IPS-15b (cell line): ENCODE results near the gene ABHD12.

Experiments
- H3K27me3 ChIP-seq: one replicate; pipeline ENCODE4 v1.6.1; 2013; ENCODE audit warnings: low read length; ENCODE audit not compliant: control insufficient read depth, insufficient read depth
- H3K36me3 ChIP-seq: one replicate; pipeline ENCODE4 v1.6.1; 2013; ENCODE audit warnings: low read length; ENCODE audit not compliant: control insufficient read depth, insufficient read depth
- H3K4me1 ChIP-seq: one replicate; pipeline ENCODE4 v1.6.1; 2013; ENCODE audit warnings: mild to moderate bottlenecking, low read length; ENCODE audit not compliant: control insufficient read depth, insufficient read depth
- H3K4me3 ChIP-seq: one replicate; pipeline ENCODE4 v1.5.1; 2013; ENCODE audit warnings: low read depth, low read length
- H3K9ac ChIP-seq: one replicate; pipeline ENCODE4 v1.6.1; 2013; ENCODE audit warnings: low read depth, mild to moderate bottlenecking, low read length
- H3K9me3 ChIP-seq: one replicate; pipeline ENCODE4 v1.6.1; 2013; ENCODE audit warnings: mild to moderate bottlenecking, low read length; ENCODE audit not compliant: control insufficient read depth, insufficient read depth

ABHD12 gene

DNA sequence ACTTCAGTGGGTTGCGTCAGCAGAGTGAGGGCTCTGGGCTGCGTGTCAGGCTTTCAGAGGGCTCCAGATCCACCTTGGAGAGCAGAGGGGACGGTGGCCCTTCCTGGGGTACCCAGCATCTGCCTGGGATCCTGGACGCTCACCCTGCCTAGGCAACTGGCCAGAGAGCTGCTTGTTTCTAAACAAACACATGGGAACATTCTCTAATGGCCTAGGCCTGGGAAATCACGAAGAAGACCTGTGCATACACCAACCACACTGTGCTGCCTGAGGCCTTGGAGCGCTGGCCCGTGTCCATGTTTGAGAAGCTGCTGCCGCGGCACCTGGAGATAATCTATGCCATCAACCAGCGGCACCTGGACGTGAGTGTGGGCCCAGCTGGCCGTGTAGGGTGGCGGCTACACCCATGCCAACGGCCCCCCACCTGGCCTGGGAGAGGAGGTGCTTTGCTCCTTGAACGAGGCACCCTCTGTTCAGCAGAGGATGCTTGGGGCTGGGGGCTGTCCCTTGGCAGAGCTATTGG is 110.5 kb downstream of the ABHD12 start:
- Histone ChIP-seq H3K36me3 (peaks cover 77% of the 10 kb centered on the region), H3K27me3 (no peaks in the 10 kb centered on the region), H3K9ac (no peak overlapping the region), H3K9me3 (no peaks in the 10 kb centered on the region), H3K4me1 (no peaks in the 10 kb centered on the region), H3K4me3 (no peak overlapping the region)

DNA sequence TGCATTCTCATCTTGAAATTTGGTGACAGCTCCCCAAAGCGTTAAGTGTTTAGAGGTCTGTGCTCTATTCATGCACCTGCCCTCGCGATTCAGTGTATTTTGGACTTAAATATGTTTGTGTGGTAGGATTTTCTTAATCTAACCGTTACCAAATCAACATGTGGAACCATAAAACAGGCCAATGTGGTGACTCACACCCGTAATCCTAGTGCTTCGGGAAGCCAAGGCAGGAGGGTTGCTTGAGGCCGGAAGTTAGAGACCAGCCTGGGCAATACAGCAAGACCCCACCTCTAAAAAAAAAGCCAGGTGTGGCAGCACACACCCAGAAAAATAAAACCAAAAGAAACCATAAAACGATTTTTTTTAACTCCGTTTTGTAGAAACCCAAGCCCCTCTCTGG is 111.2 kb downstream of the ABHD12 start:
- H3K36me3 ChIP-seq = peaks cover 77% of the 10 kb centered on the region
- no peaks in the 10 kb centered on the region for H3K4me1 ChIP-seq
- no peak overlapping the region for H3K9ac ChIP-seq
- no peaks in the 10 kb centered on the region for H3K9me3 ChIP-seq
- no peak overlapping the region for H3K4me3 ChIP-seq
- H3K27me3 ChIP-seq = no peaks in the 10 kb centered on the region

DNA sequence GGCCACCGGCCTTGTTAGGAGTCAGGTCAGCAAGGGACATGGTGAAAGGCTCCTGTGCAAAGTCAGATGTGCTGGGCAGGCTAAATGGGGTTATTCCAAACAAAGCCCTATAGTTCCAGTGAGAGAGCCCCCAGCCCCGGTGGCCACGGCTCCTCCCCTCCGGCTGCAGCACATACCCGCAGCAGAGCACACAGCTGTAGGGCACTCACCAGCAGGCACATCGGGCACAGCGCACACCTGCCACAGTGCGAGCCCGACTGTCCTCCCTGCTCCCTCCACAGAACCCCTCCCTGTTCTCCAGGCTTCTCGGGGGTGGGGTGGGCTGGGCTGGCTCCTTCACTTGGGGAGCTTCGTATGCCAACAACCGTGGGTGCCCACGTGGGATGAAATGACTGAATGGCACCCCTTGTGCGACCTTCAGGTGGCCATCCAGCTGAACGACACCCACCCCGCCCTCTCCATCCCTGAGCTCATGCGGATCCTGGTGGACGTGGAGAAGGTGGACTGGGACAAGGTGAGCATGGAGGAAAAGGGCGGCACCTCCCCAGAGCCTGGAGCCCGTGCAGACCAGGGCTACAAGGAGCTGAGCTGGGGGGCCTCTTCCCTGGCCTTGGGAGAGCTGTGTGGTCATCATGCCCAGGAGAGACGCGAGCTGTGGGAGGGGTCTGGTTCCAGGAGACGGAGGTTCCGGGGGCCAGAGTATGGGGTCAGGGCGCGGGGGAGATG is 111.8 kb downstream of the ABHD12 start:
- no peaks in the 10 kb centered on the region for H3K4me1 ChIP-seq
- no peak overlapping the region for H3K9ac ChIP-seq
- H3K36me3 ChIP-seq = peaks cover 73% of the 10 kb centered on the region
- H3K4me3 ChIP-seq = no peak overlapping the region
- H3K9me3 ChIP-seq = no peaks in the 10 kb centered on the region
- no peaks in the 10 kb centered on the region for H3K27me3 ChIP-seq

GRCh38 chr20:25277941-25278521 is 112.6 kb downstream of the ABHD12 start:
- no peak overlapping the region for H3K9ac ChIP-seq

DNA sequence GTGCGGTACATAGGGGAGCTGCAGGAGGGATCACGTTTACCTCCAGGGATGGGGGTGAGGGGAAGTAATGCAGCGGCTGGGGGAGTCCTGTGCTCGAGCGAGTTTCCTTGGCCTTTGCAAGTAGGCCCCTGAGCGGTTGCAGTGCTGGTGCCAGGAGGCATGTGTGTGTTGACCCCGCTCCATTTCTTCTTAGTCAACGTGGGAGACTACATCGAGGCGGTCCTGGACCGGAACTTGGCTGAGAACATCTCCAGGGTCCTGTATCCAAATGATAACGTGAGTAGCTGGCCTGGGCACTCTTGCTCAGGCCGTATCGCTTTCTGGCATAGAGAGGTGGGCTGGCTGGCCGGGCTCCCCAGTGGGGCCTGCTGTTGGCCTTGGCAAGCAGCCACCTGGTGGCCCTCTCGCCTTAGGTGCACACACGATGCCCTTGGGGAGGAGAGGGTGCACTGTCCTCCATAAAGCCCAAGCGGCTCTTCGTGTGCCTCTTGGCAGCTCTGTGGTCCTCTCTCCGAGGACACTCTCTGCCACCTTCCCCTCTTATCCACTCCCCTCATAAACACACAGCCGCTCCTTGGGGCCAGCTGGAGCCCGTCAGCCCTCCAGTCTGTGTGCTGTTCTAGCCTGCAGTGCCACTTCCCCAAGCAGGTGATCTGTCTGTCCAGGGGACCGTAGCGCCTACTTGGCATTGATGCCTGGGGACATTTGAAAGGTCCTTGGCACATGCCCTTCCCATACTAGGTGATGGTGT is 113.4 kb downstream of the ABHD12 start:
- Histone ChIP-seq H3K9me3 (no peaks in the 10 kb centered on the region), H3K27me3 (no peaks in the 10 kb centered on the region), H3K9ac (no peak overlapping the region), H3K36me3 (peaks cover 71% of the 10 kb centered on the region), H3K4me3 (no peak overlapping the region), H3K4me1 (no peaks in the 10 kb centered on the region)

More at GRCh38 chr20:25277941-25278521, 112.6 kb downstream of the ABHD12 start:
- no peak overlapping the region for H3K4me3 ChIP-seq
- H3K9me3 ChIP-seq = no peaks in the 10 kb centered on the region
- peaks cover 74% of the 10 kb centered on the region for H3K36me3 ChIP-seq
- no peaks in the 10 kb centered on the region for H3K4me1 ChIP-seq
- H3K27me3 ChIP-seq = no peaks in the 10 kb centered on the region

- no peaks in the 10 kb centered on the region for H3K4me1 ChIP-seq
- H3K36me3 ChIP-seq = peaks cover 67% of the 10 kb centered on the region
- H3K9ac ChIP-seq = no peak overlapping the region
- no peaks in the 10 kb centered on the region for H3K27me3 ChIP-seq
- no peaks in the 10 kb centered on the region for H3K9me3 ChIP-seq
- no peak overlapping the region for H3K4me3 ChIP-seq
Observed at GRCh38 chr20:25276533-25277050, 114.0 kb downstream of the ABHD12 start.

GRCh38 chr20:25275813-25276532 is 114.7 kb downstream of the ABHD12 start:
- no peaks in the 10 kb centered on the region for H3K9me3 ChIP-seq
- H3K4me3 ChIP-seq = no peak overlapping the region
- no peaks in the 10 kb centered on the region for H3K27me3 ChIP-seq
- H3K9ac ChIP-seq = no peak overlapping the region
- no peaks in the 10 kb centered on the region for H3K4me1 ChIP-seq
- H3K36me3 ChIP-seq = peaks cover 67% of the 10 kb centered on the region

DNA sequence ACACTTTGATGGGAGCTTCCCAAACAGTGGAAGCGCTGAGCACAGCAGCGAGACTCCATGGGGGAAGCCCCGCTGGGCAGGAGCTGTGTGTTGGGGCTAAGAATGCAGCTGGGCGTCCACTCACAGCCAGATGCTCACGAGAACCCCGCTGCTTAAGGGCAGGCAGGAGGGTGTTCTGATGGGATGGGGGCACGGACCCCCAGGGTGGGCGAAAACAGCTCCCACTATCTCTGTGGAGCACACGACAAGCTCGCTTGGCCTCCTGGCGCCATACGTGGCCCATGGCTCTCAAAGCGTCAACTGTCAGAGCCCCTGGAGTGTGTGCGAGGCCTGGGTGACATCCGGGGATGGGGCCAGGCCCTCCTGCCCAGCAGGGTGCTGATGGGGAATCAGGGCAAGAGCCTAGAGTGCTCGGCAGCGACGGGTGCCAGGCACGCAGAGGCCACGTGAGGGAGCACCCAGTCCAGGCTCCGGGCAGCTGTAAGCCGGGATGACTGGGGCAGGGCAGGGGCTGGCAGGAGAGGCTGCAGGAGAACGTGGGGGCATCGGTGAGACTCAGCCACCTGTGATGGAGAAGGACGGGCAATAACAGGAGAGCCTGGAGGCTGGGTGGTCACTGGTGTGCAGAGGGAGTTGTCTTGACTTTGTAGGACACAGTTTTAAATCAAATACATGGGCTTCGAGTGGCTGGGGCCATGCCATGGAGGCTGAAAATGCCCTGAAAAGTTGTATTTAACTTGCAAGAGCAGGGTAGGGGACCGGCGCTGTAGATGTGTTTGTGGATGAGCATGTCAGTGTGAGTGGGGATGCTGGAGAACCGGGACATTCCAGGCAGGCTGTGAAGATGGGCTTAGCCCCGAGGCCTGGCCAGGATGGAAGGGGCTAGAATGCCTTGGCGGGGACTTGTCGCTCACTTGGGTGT is 115.5 kb downstream of the ABHD12 start:
- Histone ChIP-seq H3K9me3 (no peaks in the 10 kb centered on the region), H3K4me1 (no peaks in the 10 kb centered on the region), H3K36me3 (peaks cover 63% of the 10 kb centered on the region), H3K9ac (no peak overlapping the region), H3K4me3 (no peak overlapping the region), H3K27me3 (no peaks in the 10 kb centered on the region)

DNA sequence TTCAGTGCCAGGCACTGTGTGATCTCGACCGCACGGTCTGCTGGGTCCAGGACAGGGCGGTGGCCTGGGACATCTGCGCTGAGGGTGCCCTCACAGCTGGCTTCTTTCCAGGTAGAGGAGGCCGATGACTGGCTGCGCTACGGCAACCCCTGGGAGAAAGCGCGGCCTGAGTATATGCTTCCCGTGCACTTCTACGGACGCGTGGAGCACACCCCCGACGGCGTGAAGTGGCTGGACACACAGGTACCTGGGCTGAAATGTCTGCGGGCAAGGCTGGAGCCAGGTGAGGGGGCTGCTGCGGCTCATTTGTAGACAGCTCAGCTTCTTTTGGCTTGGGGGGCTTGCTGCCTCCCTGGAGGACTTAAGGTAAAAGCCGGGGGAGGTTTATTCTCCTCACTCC is 116.2 kb downstream of the ABHD12 start:
- Histone ChIP-seq H3K9ac (no peak overlapping the region), H3K9me3 (no peaks in the 10 kb centered on the region), H3K4me1 (no peaks in the 10 kb centered on the region), H3K27me3 (no peaks in the 10 kb centered on the region), H3K4me3 (no peak overlapping the region), H3K36me3 (peaks cover 61% of the 10 kb centered on the region)

DNA sequence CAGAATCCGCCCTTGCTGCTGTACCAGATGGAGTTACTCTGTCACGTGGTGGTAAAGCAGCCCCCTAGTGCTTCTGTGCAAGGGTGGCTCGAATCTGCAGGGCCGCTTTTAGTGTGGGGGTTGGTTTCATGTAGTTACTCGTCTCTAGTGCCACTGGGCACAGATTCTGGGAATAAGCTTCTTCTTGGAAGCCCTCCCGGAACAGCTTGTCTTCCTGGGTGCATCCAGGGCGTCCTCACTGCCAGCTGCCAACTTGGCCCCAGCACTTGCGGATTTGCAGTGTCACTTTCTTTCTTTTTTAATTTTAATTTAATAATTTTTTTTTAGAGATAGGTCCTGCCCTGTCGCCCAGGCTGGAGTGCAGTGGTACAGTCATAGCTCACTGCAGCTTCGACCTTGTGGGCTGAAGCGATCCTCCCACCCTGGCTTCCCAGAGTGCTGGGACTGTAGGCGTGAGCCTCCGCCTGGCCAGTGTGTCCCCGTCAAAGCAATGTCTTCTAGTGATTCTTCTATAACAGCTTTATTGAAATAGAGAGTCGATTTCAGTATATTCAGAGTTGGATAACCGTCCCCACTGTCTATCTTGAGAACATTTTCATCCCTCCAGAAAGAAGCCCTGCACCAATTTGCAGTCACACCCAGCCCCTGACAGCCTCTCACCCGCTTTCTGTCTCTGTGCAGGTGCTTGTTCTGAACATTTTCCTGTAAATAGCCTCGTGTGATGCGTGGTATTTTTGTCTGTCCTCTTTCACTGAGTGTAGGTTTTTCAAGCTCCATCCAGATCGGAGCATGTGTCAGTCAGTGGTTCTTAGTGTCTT is 116.9 kb downstream of the ABHD12 start:
- Histone ChIP-seq H3K9ac (no peak overlapping the region), H3K9me3 (no peaks in the 10 kb centered on the region), H3K27me3 (no peaks in the 10 kb centered on the region), H3K4me3 (no peak overlapping the region), H3K4me1 (no peaks in the 10 kb centered on the region), H3K36me3 (peaks cover 57% of the 10 kb centered on the region)
